Activated B cell treated with CpG ODN at 0.5 μM for 24 hours (primary cell): ENCODE data around the gene MAMLD1. TPM values are rescaled to one million over a fixed set of nuclear protein-coding genes. Genes with fewer than 3 reads are reported as not detected.

ENCODE experiments used
- ATAC-seq: fragments of 200-7000 bp; cut with Tn5 transposase; one replicate; pipeline ENCODE4 v1.10.0; 2021; ENCODE audit warnings: low read depth, mild to moderate bottlenecking, moderate library complexity
- CTCF ChIA-PET: fragments of 350-600 bp; sonication (Branson Sonifier 250); formaldehyde crosslinking; loops from one replicate; lab custom pipeline; 2021; ENCODE audit warnings: antibody characterized with exemption; lab: Charles Lee
- POLR2A ChIA-PET: fragments of 350-600 bp; sonication (Branson Sonifier 250); formaldehyde crosslinking; loops from one replicate; lab custom pipeline; 2021; ENCODE audit warnings: antibody characterized with exemption; lab: Charles Lee
- DNase-seq: peaks from one replicate; pipeline ENCODE4 v3.0.0; 2022
- H3K27ac Mint-ChIP-seq: one replicate; pipeline ENCODE4 v1.8.0; 2020; ENCODE audit warnings: mixed read lengths
- H3K27me3 Mint-ChIP-seq: one replicate; pipeline ENCODE4 v1.8.0; 2021; ENCODE audit warnings: mixed read lengths
- H3K36me3 Mint-ChIP-seq: one replicate; pipeline ENCODE4 v1.8.0; 2021; ENCODE audit warnings: low read depth, mixed read lengths
- H3K4me1 Mint-ChIP-seq: one replicate; pipeline ENCODE4 v1.8.0; 2021; ENCODE audit warnings: mixed read lengths
- H3K4me3 Mint-ChIP-seq: one replicate; pipeline ENCODE4 v1.8.0; 2020; ENCODE audit warnings: mild to moderate bottlenecking, mixed read lengths
- H3K9me3 Mint-ChIP-seq: one replicate; pipeline ENCODE4 v1.8.0; 2020; ENCODE audit warnings: mixed read lengths
- CTCF ChIP-seq: fragments of 200-600 bp; IDR thresholded peaks from one replicate; pipeline ENCODE4 v1.8.0; 2022; ENCODE audit warnings: antibody characterized with exemption, mild to moderate bottlenecking
- intact Hi-C: fragments of 100-400 bp; cut with micrococcal nuclease; formaldehyde crosslinking; loops from one replicate; pipeline ENCODE4 v1.15.1; 2024
- total RNA-seq: library from RNA; stranded (reverse); gene quantifications from 2 replicates; pipeline ENCODE4 v1.2.3, GENCODE V29; 2022

The MAMLD1 gene
- total RNA-seq, 1 donor from 2014 or later: 1.2 TPM

- Mint-ChIP-seq H3K27me3 (no peaks in the 10 kb centered on the region), H3K9me3 (peaks cover 6% of the 10 kb centered on the region), H3K27ac (no peak overlapping the region), H3K36me3 (no peaks in the 10 kb centered on the region), H3K4me1 (no peaks in the 10 kb centered on the region), H3K4me3 (no peak overlapping the region)
- ChIA-PET POLR2A (no interaction called here), CTCF (no interaction called here)
- ATAC-seq (no peak), DNase-seq (no peak)
- intact Hi-C loops: no loop called here
- no peak for TF ChIP-seq CTCF
These were observed 173.5 kb downstream of the MAMLD1 start for GRCh38 chrX:150536455-150537116.

DNA sequence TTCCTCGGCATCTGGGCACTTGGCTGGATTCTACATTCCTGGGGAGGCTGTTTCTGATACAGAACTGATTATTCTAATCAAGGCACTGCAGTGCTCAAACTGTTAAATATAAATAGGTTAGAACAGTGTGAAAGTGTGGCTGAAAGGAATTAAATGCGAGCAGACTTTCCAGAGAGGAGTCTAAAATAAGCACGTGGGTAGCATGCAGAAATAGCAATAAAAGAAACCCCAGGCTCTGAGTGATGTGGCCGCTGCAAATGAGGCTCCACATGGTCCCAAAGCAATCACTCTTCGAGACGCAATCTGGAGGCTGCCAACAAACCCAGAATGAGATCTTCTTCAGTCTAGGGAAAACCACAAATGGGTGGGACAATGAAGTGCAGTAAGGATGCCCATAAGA lies 174.7 kb downstream of the MAMLD1 start:
- CTCF ChIA-PET: no interaction called here
- no peaks in the 10 kb centered on the region for H3K36me3 Mint-ChIP-seq
- H3K4me1 Mint-ChIP-seq: peaks cover 8% of the 10 kb centered on the region
- intact Hi-C loops: no loop called here
- no peak overlapping the region for H3K27ac Mint-ChIP-seq
- DNase-seq (no peak), ATAC-seq (no peak)
- H3K4me3 Mint-ChIP-seq: no peak overlapping the region
- H3K9me3 Mint-ChIP-seq: peaks cover 6% of the 10 kb centered on the region
- POLR2A ChIA-PET: no interaction called here
- TF ChIP-seq CTCF: no peak
- H3K27me3 Mint-ChIP-seq: no peaks in the 10 kb centered on the region

- Mint-ChIP-seq H3K27me3 (no peaks in the 10 kb centered on the region), H3K4me1 (peaks cover 25% of the 10 kb centered on the region), H3K9me3 (no peaks in the 10 kb centered on the region), H3K4me3 (no peak overlapping the region), H3K36me3 (no peaks in the 10 kb centered on the region), H3K27ac (no peak overlapping the region)
- POLR2A ChIA-PET: no interaction called here
- DNase-seq (no peak), ATAC-seq (no peak)
- no peak for TF ChIP-seq CTCF
- CTCF ChIA-PET: no interaction called here
- intact Hi-C loops: no loop called here
These were observed 177.8 kb downstream of the MAMLD1 start for GRCh38 chrX:150540965-150541364.

- Mint-ChIP-seq H3K4me3 (peak overlapping the region; percentile 60), H3K27me3 (no peaks in the 10 kb centered on the region), H3K4me1 (peaks cover 35% of the 10 kb centered on the region), H3K9me3 (no peaks in the 10 kb centered on the region), H3K27ac (peak overlapping the region; percentile 77), H3K36me3 (no peaks in the 10 kb centered on the region)
- POLR2A ChIA-PET: interaction anchor here (0.7 to 1.9 kb wide), 5 partner anchors 25 to 604 kb away, joined by 3 to 5 read pairs (median 3); partner anchors contain the start of genes EOLA2 and MTM1
- CTCF ChIA-PET: interaction anchor here (0.8 kb wide), 1 partner anchor 58 kb away, joined by 3 read pairs; no protein-coding TSS in a partner anchor
- peak; percentile 58 for ATAC-seq
- no peak for TF ChIP-seq CTCF
- intact Hi-C loops: loop anchor here (2.0 kb wide), 1 partner anchor 26 kb away; the partner anchor contains the start of gene MTM1
- DNase-seq: no peak
These were observed 179.7 kb downstream of the MAMLD1 start for GRCh38 chrX:150542846-150543229.
